Common myeloid progenitor, CD34-positive (primary cell): ENCODE measurements around the gene TRIM46.

Source experiments
- CTCF ChIA-PET: fragments of 350-600 bp; sonication (Branson Sonifier 250); formaldehyde crosslinking; loops from one replicate; lab custom pipeline; 2021; ENCODE audit warnings: antibody characterized with exemption; lab: Charles Lee
- POLR2A ChIA-PET: fragments of 350-600 bp; sonication (Branson Sonifier 250); formaldehyde crosslinking; loops from one replicate; lab custom pipeline; 2021; ENCODE audit warnings: antibody characterized with exemption; lab: Charles Lee
- DNase-seq, 3 donors: peaks; one replicate each; pipeline versions ENCODE4 v3.0.0 to v3.0.0-alpha.2; 2013
- H3K27ac ChIP-seq, 2 experiments: 1 replicate in 1 of 2; 2 replicates in 1 of 2; pipeline ENCODE4 v1.7.0; 2013; ENCODE audit warnings: inconsistent platforms in 2 of 2, low read length in 2 of 2, mild to moderate bottlenecking in 2 of 2, low read depth in 1 of 2, moderate library complexity in 1 of 2; ENCODE audit not compliant: severe bottlenecking in 2 of 2, insufficient read depth in 1 of 2, poor library complexity in 1 of 2
- H3K27me3 ChIP-seq, 5 experiments: replicated peaks in 2 of 5; 1 replicate in 3 of 5; 2 replicates in 2 of 5; pipeline versions ENCODE4 v1.6.1 to v1.7.0; 2013; ENCODE audit warnings: low read length in 4 of 5, mild to moderate bottlenecking in 2 of 5, moderate library complexity in 2 of 5, inconsistent platforms in 1 of 5; ENCODE audit not compliant: insufficient read depth in 5 of 5, control insufficient read depth in 4 of 5
- H3K36me3 ChIP-seq, 4 experiments: 1 replicate in 2 of 4; 2 replicates in 2 of 4; pipeline versions ENCODE4 v1.6.1 to v1.7.0; 2013; ENCODE audit warnings: low read length in 3 of 4, control low read depth in 1 of 4, mild to moderate bottlenecking in 1 of 4; ENCODE audit not compliant: control insufficient read depth in 4 of 4, insufficient read depth in 4 of 4
- H3K4me1 ChIP-seq, 4 experiments: 1 replicate in 3 of 4; 2 replicates in 1 of 4; pipeline versions ENCODE4 v1.6.1 to v1.7.1; 2013; ENCODE audit warnings: low read length in 3 of 4, mild to moderate bottlenecking in 3 of 4, control low read depth in 1 of 4, inconsistent platforms in 1 of 4, moderate library complexity in 1 of 4; ENCODE audit not compliant: control insufficient read depth in 4 of 4, insufficient read depth in 4 of 4; ENCODE audit errors: control extremely low read depth in 1 of 4
- H3K4me3 ChIP-seq, 7 experiments: 1 replicate in 4 of 7; 2 replicates in 3 of 7; pipeline versions ENCODE4 v1.5.1 to v1.7.0; 2013; ENCODE audit warnings: mild to moderate bottlenecking in 7 of 7, low read length in 6 of 7, moderate library complexity in 6 of 7, inconsistent platforms in 2 of 7, low read depth in 2 of 7, control low read depth in 1 of 7; ENCODE audit not compliant: insufficient read depth in 4 of 7, control insufficient read depth in 1 of 7; ENCODE audit errors: extremely low read depth in 1 of 7
- H3K9me3 ChIP-seq, 5 experiments: 1 replicate in 4 of 5; 2 replicates in 1 of 5; pipeline versions ENCODE4 v1.6.1 to v1.7.1; 2013; ENCODE audit warnings: low read length in 4 of 5, mild to moderate bottlenecking in 2 of 5, inconsistent platforms in 1 of 5, low read depth in 1 of 5, moderate library complexity in 1 of 5; ENCODE audit not compliant: control insufficient read depth in 4 of 5, insufficient read depth in 2 of 5; ENCODE audit errors: control extremely low read depth in 1 of 5
- WGBS: methylation state at CpG from one replicate; pipeline ENCODE4 v1.1.5; 2013; ENCODE audit not compliant: insufficient coverage; 5-methylcytosine and 5-hydroxymethylcytosine counted together

The TRIM46 gene

DNA sequence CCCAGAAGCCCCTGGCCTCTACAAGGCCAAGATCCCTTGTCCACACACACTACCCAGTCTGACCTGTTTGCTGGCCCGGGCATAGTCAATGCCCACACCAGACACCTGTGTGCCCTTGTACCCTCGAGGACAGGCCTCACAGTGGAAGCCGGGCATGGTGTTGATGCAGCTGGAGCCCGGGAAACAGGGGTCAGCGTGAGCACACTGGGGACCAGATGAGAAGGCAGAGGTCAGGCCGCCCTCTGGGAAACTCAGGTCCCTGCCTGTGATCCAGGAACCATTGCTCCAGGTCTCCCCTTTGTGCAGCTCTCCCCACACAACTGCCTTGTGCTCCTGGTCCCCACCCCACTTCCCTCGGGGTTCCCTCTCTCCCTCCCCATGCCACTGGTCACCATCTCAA is 28.5 kb downstream of the TRIM46 start:
- CTCF ChIA-PET: interaction anchor here (0.8 to 2.8 kb wide), 4 partner anchors 8 to 28 kb away, joined by 3 to 14 read pairs (median 6); no protein-coding TSS in a partner anchor
- Histone ChIP-seq H3K4me3 (no peak overlapping the region), H3K4me1 (peaks cover 0 to 6% (median 6%) of the 10 kb centered on the region in 4 experiments), H3K27ac (no peak overlapping the region), H3K9me3 (no peaks in the 10 kb centered on the region), H3K27me3 (no peaks in the 10 kb centered on the region), H3K36me3 (peaks cover 0 to 43% (median 4%) of the 10 kb centered on the region in 4 experiments)
- WGBS: 100% methylated on average over 7 of the region's 7 CpGs
- no peak for DNase-seq
- POLR2A ChIA-PET: no interaction called here

DNA sequence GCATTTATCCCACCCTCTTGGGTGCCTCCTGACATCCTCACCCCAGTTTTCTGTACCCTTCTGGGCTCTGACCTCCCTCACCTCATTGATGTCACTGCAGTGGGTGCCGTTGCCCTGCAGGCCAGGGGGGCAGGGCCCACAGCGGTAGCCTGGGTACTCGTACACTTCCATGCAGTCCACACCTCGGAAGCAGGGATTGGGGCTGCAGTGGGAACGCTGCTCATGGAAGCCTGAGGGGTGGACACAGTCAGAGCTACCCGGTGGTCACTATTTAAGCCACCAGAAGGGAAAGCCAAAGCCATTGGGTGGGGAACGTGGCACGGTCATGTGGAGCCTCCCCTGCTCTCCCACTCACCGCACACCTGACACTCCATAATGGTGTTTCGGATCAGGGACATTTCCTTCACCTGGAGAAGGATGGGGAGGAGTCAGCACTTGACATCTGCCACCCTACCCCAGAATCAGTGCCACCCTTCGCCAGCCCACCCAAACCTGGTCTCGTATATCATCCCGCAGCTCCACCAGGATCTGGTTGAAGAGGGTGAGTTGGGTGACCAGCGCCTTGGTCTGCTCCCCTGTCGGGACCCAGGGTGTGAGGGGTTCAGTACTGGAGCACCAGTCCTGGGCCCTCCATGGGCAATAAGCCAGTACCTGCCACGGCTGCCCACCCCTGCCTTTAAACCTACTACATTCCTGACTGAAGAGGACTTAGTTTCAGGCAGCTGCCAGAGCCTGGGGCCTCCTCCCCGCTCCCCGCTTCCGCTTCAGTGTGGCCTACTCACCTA is 29.3 kb downstream of the TRIM46 start:
- peaks cover 0 to 37% (median 4%) of the 10 kb centered on the region in 4 experiments for H3K36me3 ChIP-seq
- H3K4me3 ChIP-seq: no peak overlapping the region
- ChIA-PET POLR2A (no interaction called here), CTCF (interaction anchor here (1.1 to 6.7 kb wide), 7 partner anchors 9 to 48 kb away, joined by 3 to 56 read pairs (median 7); partner anchors contain the start of gene KRTCAP2)
- no peak for DNase-seq
- WGBS: 96% methylated on average over 11 of the region's 19 CpGs
- no peaks in the 10 kb centered on the region for H3K9me3 ChIP-seq
- no peak overlapping the region for H3K27ac ChIP-seq
- H3K4me1 ChIP-seq: peaks cover 2 to 14% (median 14%) of the 10 kb centered on the region in 4 experiments
- no peaks in the 10 kb centered on the region for H3K27me3 ChIP-seq

DNA sequence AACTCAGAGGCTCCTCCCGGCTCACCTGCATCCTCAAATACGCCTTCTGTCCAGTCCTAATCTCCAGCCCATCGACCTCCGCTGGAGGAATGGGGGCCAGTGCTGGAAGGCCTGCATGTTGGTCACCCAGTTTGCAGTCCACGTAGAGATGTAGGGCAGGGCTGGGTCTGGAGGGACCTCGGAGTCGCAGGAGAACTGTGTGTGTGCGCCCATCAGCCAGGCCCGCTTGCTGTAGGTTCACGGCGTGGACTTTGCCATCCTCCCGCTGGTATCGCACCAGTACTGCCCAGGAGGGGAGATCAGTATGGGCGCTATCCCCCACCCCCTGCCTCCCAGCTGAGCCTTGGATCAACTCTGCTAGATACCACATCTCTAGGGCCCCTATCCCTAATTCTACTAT is 31.4 kb downstream of the TRIM46 start:
- CTCF ChIA-PET: interaction anchor here (1.1 to 6.7 kb wide), 5 partner anchors 11 to 32 kb away, joined by 3 to 56 read pairs (median 15); partner anchors contain the start of gene KRTCAP2
- Histone ChIP-seq H3K27ac (no peak overlapping the region), H3K9me3 (no peaks in the 10 kb centered on the region), H3K27me3 (no peaks in the 10 kb centered on the region), H3K36me3 (peaks cover 0 to 25% (median 4%) of the 10 kb centered on the region in 4 experiments), H3K4me3 (no peak overlapping the region), H3K4me1 (peaks cover 12 to 32% (median 27%) of the 10 kb centered on the region in 4 experiments)
- DNase-seq: no peak
- WGBS: 96% methylated on average over 13 of the region's 14 CpGs
- POLR2A ChIA-PET: no interaction called here

DNA sequence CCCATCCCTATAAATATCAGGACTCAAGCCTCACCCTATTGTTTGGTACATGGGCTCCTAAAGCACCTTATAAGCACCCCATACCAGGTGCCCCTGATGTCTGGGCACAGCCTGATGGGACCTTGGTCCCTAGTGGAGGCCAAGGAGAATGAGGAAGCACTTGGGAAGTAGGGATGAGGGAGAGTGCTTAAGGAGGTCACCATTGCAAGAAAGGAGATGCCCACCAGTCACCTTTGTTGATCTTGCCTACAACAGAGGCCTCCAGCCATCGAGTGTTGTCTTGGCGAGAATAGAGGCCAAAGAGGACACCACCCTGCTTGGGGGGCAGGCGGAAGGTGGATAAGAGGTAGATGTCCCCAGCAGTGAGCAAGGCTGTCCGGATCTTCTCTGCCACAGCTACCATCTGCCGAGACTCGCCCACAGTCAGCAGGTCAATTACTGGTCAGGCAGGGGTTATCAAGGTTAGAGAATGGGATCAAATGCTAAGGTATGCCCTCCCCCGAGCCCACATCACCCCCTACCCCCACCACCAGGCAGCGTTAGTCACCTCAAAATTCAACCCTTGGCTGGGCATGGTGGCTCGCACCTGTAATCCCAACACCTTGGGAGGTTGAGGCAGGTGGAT is 32.4 kb downstream of the TRIM46 start:
- ChIA-PET POLR2A (no interaction called here), CTCF (interaction anchor here (1.1 to 6.7 kb wide), 7 partner anchors 12 to 33 kb away, joined by 3 to 56 read pairs (median 15); partner anchors contain the start of gene KRTCAP2)
- no peak for DNase-seq
- H3K27ac ChIP-seq: no peak overlapping the region
- H3K9me3 ChIP-seq: no peaks in the 10 kb centered on the region
- peaks cover 0 to 21% (median 5%) of the 10 kb centered on the region in 4 experiments for H3K36me3 ChIP-seq
- 100% methylated on average over 3 of the region's 9 CpGs for WGBS
- H3K27me3 ChIP-seq: no peaks in the 10 kb centered on the region
- no peak overlapping the region for H3K4me3 ChIP-seq
- peaks cover 16 to 33% (median 31%) of the 10 kb centered on the region in 4 experiments for H3K4me1 ChIP-seq

DNA sequence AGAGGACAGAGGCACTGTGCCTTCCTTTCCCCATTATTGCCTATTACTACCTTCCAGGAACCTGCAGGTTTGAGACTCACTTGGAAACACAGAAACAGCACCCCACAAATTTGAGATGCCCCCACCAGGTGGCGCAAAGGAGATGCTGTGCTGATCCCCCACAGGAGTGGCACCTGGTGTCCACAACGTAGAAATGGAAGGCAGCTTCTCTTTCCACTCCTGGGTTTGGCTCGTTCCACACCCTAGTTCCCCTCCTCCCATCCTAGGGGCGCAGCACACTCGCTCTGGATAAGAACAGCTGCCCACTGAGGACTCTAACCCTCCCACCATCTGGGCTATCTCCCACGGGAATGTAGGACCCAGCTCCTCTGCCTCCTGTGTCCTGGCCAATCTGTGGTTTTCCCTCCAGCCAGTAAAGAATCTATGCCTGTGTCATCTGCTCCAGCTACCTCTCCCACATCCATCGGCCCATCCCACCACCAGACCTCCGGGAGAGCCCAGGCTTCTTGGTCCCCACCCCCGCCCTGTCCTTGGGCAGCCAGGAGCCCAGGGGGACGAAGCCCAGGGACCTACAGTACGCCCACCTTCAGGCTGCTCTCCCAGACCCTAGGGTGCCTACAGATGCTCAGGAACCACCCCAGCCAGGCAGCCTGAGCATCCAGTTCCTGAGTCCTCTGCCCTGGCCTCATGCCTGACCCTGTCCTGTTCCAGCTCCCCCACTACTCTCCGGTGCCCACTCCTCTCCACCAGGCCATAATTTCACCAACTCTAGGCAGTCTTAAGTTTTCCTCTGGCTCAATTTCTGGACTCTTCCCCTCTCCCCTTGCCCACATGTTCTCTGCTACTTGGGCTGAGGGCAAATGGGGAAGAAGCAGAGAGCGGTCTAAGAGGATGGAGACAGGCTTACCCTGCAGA is 33.5 kb downstream of the TRIM46 start:
- WGBS: 33% methylated on average over 8 of the region's 13 CpGs
- ChIA-PET POLR2A (interaction anchor here (0.6 to 1.3 kb wide), 3 partner anchors 10 to 32 kb away, joined by 3 read pairs; no protein-coding TSS in a partner anchor), CTCF (interaction anchor here (0.6 to 6.7 kb wide), 15 partner anchors 13 to 358 kb away, joined by 3 to 59 read pairs (median 7); a partner anchor contains a TSS)
- Histone ChIP-seq H3K9me3 (no peaks in the 10 kb centered on the region), H3K27me3 (no peaks in the 10 kb centered on the region), H3K36me3 (peaks cover 0 to 19% (median 3%) of the 10 kb centered on the region in 4 experiments), H3K4me1 (peaks cover 16 to 33% (median 31%) of the 10 kb centered on the region in 4 experiments), H3K27ac (peak overlapping the region; percentile 36 to 99), H3K4me3 (peak overlapping the region in 5 of 7 experiments; percentile 24 to 100 (median 92))
- DNase-seq: peak; percentile 87 to 93 (median 89)

DNA sequence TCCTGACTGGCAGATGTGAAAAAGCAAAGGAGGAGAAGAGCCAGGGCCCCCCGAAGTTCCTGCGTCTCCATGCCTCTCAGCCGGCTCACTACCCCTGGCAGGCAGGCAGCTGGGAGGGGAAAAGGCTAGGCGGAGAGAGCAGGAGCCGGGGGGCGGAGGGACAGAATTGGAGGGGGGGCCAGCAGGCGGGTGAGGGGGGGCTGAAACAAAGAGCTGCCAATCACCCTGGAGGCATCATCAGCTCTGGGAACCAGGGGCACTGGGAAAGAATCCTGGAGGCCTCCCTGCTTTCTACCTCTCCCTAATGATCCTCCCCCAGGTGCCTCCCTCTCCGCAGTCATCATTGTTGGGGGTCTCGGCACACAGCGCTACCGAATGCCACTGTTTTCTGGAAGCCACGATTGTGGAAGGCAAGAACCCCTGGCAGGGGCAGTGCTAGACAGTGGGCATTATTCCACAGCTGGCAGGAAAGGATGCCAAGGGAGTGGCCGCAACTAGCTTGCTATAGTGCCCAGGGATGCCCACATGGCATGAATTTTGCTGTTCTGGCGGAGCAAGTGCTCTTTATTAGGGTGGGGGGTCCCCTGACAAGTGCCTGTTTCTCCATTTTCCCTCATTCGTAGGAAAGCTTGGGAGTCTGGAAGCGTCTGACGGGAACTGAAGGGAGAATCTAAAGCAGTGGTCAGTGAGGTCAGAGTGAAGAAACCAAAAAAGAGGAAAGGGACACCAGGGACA is 34.3 kb downstream of the TRIM46 start, which contains the start of gene THBS3:
TSS of gene THBS3 (minus strand) at position 92 of the 735 bp plus-strand sequence. CDS start at position 71, 21 bp downstream.
- CTCF ChIA-PET: interaction anchor here (0.7 to 6.7 kb wide), 12 partner anchors 12 to 43 kb away, joined by 3 to 59 read pairs (median 14); partner anchors contain the start of gene KRTCAP2
- Histone ChIP-seq H3K4me3 (peak within 1 kb of the TSS; percentile 73 to 100 (median 90)), H3K4me1 (peaks cover 16 to 33% (median 31%) of the 10 kb centered on the region in 4 experiments), H3K36me3 (peaks cover 0 to 18% (median 3%) of the 10 kb centered on the region in 4 experiments), H3K9me3 (no peaks in the 10 kb centered on the region), H3K27me3 (no peaks in the 10 kb centered on the region), H3K27ac (peak within 1 kb of the TSS; percentile 98 to 99)
- WGBS: 13% methylated on average over 14 of the region's 17 CpGs
- DNase-seq: no peak
- POLR2A ChIA-PET: interaction anchor here (0.6 to 2.1 kb wide), 5 partner anchors 11 to 116 kb away, joined by 3 to 8 read pairs (median 5); no protein-coding TSS in a partner anchor
